GM12878 (cell line): Measurements from ENCODE around the gene SIRT3. TPM values are rescaled to one million over a fixed set of nuclear protein-coding genes. Genes with fewer than 3 reads are reported as not detected.

Source experiments
- CREM ChIP-seq: IDR thresholded peaks from 2 replicates; pipeline ENCODE4 v1.6.1; 2014; ENCODE audit warnings: antibody characterized with exemption, low read depth
- DPF2 ChIP-seq: fragments of 450-650 bp; IDR thresholded peaks from 2 replicates; pipeline ENCODE4 v1.6.1; 2017; ENCODE audit warnings: mild to moderate bottlenecking
- EP300 ChIP-seq, 2 experiments: fragments of 150-350 bp in 1 of 2; IDR thresholded peaks; 2 replicates each; pipeline ENCODE4 v1.6.1; 2011 to 2012; ENCODE audit warnings: low read depth in 2 of 2, low read length in 2 of 2, borderline replicate concordance in 1 of 2, improper control_type of control experiment in 1 of 2, inconsistent platforms in 1 of 2; ENCODE audit not compliant: control insufficient read depth in 1 of 2
- HSF1 ChIP-seq: fragments of 150-350 bp; IDR thresholded peaks from 2 replicates; pipeline ENCODE4 v1.6.1; 2014; ENCODE audit warnings: mild to moderate bottlenecking, low read depth, low read length
- POLR2A ChIP-seq: IDR thresholded peaks from 2 replicates; pipeline ENCODE4 v1.6.1; 2011; ENCODE audit warnings: low read depth, mild to moderate bottlenecking, low read length
- PRDM15 ChIP-seq: fragments of 450-650 bp; formaldehyde crosslinking; IDR thresholded peaks from 2 replicates; pipeline ENCODE4 v1.4.0; 2020; ENCODE audit warnings: mild to moderate bottlenecking, moderate library complexity
- RELA ChIP-seq: fragments of 450-650 bp; IDR thresholded peaks from 2 replicates; pipeline ENCODE4 v1.8.0; 2014; ENCODE audit warnings: borderline replicate concordance; ENCODE audit not compliant: partially characterized antibody
- SMAD1 ChIP-seq: fragments of 450-650 bp; IDR thresholded peaks from 2 replicates; pipeline ENCODE4 v1.6.1; 2018; ENCODE audit warnings: mild to moderate bottlenecking, low read depth; ENCODE audit not compliant: partially characterized antibody
- SPI1 ChIP-seq: IDR thresholded peaks from 2 replicates; pipeline ENCODE4 v1.6.1; 2011; ENCODE audit warnings: low read depth, mild to moderate bottlenecking, low read length, moderate library complexity, borderline replicate concordance; ENCODE audit not compliant: insufficient read depth
- TCF7 ChIP-seq: IDR thresholded peaks from 2 replicates; pipeline ENCODE4 v1.6.1; 2014; ENCODE audit warnings: antibody characterized with exemption, borderline replicate concordance
- ZNF687 ChIP-seq: fragments of 450-650 bp; IDR thresholded peaks from 2 replicates; pipeline ENCODE4 v1.6.1; 2017; ENCODE audit warnings: mild to moderate bottlenecking, moderate library complexity
- polyA plus RNA-seq, 11 experiments: library from polyadenylated mRNA; depleted of rRNA in 4 of 11; unstranded in 6 of 11; stranded (reverse) in 5 of 11; fragments of >200 nt; fragmentation: Nextera tagmentation in 4 of 11; fragmentation: Illumina TruSeq in 1 of 11; extraction: Ambion mirVana in 4 of 11; extraction: Trizol in 1 of 11; gene quantifications; 1 replicate in 1 of 11; 2 replicates in 10 of 11; pipeline versions ENCODE4 v1.2.1 to v1.2.3, GENCODE V29; 2011 to 2016; ENCODE audit warnings: inconsistent platforms in 2 of 11, missing spikeins in 2 of 11, low read depth in 1 of 11
- total RNA-seq, 4 experiments: library from RNA; depleted of rRNA in 3 of 4; stranded (reverse); fragments of >200 nt in 3 of 4; fragmentation: Illumina TruSeq in 1 of 4; extraction: Trizol in 1 of 4; gene quantifications; 2 replicates each; pipeline versions ENCODE4 v1.2.1 to v1.2.3, GENCODE V29; 2013 to 2021
- TF ChIP-seq, protein P1 (sequence below): IDR thresholded peaks from 2 replicates; pipeline ENCODE4 v1.6.1; 2012; ENCODE audit warnings: improper control_type of control experiment, low read depth, low read length; ENCODE audit not compliant: insufficient replicate concordance

The SIRT3 gene
- total and polyA plus RNA-seq, 10 of the 15 experiments (the other 5 are each of a cell fraction or from before 2014, with no cell fraction given) = 0.90 to 23.2 (median 12.6) TPM

DNA sequence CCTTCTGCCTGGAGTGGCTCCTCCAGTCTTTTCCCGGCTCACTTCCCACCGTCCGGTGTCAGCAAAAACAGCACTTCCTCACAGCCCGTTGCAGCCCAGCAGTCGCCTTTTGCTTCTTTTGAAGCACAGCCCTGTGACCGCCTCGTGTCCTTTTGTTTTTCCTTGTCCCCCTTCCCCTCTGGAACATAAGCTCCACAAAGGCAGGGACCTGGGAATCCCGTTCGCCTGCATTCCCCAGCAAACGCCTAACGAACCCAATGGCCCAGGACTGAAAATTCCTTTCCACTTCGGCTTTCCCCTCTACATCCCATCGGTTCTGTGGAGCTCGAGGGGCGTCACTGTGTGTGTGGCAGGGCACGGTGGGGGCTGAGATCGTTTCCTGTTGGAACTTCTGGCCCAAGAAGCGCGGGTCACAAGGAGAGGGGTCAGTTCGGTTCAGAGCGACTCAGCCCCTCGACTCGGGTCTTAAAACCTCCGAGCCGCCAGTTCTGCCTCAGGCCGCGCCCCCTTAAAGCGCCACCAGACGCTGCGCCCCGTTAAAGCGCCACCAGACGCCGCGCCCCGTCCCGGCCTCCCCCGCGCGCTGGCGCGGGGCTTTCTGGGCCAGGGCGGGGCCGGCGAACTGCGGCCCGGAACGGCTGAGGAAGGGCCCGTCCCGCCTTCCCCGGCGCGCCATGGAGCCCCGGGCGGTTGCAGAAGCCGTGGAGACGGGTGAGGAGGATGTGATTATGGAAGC is 27.8 kb downstream of the SIRT3 start (continued):
- TF ChIP-seq SMAD1 (no peak), CREM (no peak), RELA (peak; percentile 43), PRDM15 (CRISPR knock-in tag) (no peak), HSF1 (no peak), POLR2A (peak; percentile 77), DPF2 (peak; percentile 15; the same call in 1 of the 2 replicates), SPI1 (no peak; the same call in 1 of the 2 replicates), EP300 (IDR thresholded peaks at IDR 0.05; ENCODE audit: borderline replicate concordance in 1 of 2, control insufficient read depth in 1 of 2, low read depth in 2 of 2, low read length in 2 of 2) (no peak), ZNF687 (peak; percentile 67), TCF7 (no peak)
- TF ChIP-seq, protein P1, sequence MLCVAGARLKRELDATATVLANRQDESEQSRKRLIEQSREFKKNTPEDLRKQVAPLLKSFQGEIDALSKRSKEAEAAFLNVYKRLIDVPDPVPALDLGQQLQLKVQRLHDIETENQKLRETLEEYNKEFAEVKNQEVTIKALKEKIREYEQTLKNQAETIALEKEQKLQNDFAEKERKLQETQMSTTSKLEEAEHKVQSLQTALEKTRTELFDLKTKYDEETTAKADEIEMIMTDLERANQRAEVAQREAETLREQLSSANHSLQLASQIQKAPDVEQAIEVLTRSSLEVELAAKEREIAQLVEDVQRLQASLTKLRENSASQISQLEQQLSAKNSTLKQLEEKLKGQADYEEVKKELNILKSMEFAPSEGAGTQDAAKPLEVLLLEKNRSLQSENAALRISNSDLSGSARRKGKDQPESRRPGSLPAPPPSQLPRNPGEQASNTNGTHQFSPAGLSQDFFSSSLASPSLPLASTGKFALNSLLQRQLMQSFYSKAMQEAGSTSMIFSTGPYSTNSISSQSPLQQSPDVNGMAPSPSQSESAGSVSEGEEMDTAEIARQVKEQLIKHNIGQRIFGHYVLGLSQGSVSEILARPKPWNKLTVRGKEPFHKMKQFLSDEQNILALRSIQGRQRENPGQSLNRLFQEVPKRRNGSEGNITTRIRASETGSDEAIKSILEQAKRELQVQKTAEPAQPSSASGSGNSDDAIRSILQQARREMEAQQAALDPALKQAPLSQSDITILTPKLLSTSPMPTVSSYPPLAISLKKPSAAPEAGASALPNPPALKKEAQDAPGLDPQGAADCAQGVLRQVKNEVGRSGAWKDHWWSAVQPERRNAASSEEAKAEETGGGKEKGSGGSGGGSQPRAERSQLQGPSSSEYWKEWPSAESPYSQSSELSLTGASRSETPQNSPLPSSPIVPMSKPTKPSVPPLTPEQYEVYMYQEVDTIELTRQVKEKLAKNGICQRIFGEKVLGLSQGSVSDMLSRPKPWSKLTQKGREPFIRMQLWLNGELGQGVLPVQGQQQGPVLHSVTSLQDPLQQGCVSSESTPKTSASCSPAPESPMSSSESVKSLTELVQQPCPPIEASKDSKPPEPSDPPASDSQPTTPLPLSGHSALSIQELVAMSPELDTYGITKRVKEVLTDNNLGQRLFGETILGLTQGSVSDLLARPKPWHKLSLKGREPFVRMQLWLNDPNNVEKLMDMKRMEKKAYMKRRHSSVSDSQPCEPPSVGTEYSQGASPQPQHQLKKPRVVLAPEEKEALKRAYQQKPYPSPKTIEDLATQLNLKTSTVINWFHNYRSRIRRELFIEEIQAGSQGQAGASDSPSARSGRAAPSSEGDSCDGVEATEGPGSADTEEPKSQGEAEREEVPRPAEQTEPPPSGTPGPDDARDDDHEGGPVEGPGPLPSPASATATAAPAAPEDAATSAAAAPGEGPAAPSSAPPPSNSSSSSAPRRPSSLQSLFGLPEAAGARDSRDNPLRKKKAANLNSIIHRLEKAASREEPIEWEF = no peak
